Measurements from ENCODE around the gene HOXD8. TPM values are rescaled to one million over a fixed set of nuclear protein-coding genes. Genes with fewer than 3 reads are reported as not detected.

HOXD8 gene
- total RNA-seq, 2 experiments from 2014 or later = not detected

- H3K9me3 Mint-ChIP-seq = peaks cover 6% of the 10 kb centered on the region
- H3K36me3 Mint-ChIP-seq = peaks cover 4% of the 10 kb centered on the region
- H3K27me3 Mint-ChIP-seq = peaks cover 90% of the 10 kb centered on the region
- peaks cover 30% of the 10 kb centered on the region for H3K4me1 Mint-ChIP-seq
- no peak overlapping the region for H3K27ac Mint-ChIP-seq
- no peak for DNase-seq
- no peak overlapping the region for H3K4me3 Mint-ChIP-seq
Observed at GRCh38 chr2:176105078-176105729, 24.3 kb upstream of the HOXD8 start.

GRCh38 chr2:176105730-176106580, 23.6 kb upstream of the HOXD8 start:
- no peak for DNase-seq
- peaks cover 6% of the 10 kb centered on the region for H3K9me3 Mint-ChIP-seq
- peak overlapping the region; percentile 61 for H3K27ac Mint-ChIP-seq
- peaks cover 90% of the 10 kb centered on the region for H3K27me3 Mint-ChIP-seq
- peak overlapping the region; percentile 38 for H3K4me3 Mint-ChIP-seq
- peaks cover 30% of the 10 kb centered on the region for H3K4me1 Mint-ChIP-seq
- H3K36me3 Mint-ChIP-seq = peaks cover 4% of the 10 kb centered on the region

GRCh38 chr2:176106581-176107539, 22.6 kb upstream of the HOXD8 start, which contains the start of gene HOXD11:
Gene HOXD11, plus strand, starts transcription at chr2:176107280. Its CDS starts 76 bp downstream, at chr2:176107356.
- no peak for DNase-seq

GRCh38 chr2:176107731-176108181, 21.7 kb upstream of the HOXD8 start:
- Mint-ChIP-seq H3K27me3 (peaks cover 90% of the 10 kb centered on the region), H3K4me3 (no peak overlapping the region), H3K27ac (no peak overlapping the region), H3K4me1 (peaks cover 33% of the 10 kb centered on the region), H3K36me3 (peaks cover 4% of the 10 kb centered on the region), H3K9me3 (peaks cover 9% of the 10 kb centered on the region)
- DNase-seq = no peak

More at GRCh38 chr2:176106581-176107539, 22.6 kb upstream of the HOXD8 start, which contains the start of gene HOXD11:
- Mint-ChIP-seq H3K4me3 (peak within 1 kb of the TSS; percentile 47), H3K36me3 (peaks cover 4% of the 10 kb centered on the region), H3K27me3 (peaks cover 90% of the 10 kb centered on the region), H3K9me3 (peaks cover 9% of the 10 kb centered on the region), H3K4me1 (peaks cover 33% of the 10 kb centered on the region), H3K27ac (peak within 1 kb of the TSS; percentile 61)

- peaks cover 4% of the 10 kb centered on the region for H3K36me3 Mint-ChIP-seq
- peak overlapping the region; percentile 9 for H3K27ac Mint-ChIP-seq
- H3K4me1 Mint-ChIP-seq = peaks cover 29% of the 10 kb centered on the region
- DNase-seq = no peak
- no peak overlapping the region for H3K4me3 Mint-ChIP-seq
- H3K9me3 Mint-ChIP-seq = peaks cover 10% of the 10 kb centered on the region
- peaks cover 90% of the 10 kb centered on the region for H3K27me3 Mint-ChIP-seq
Observed at GRCh38 chr2:176109192-176109901, 20.2 kb upstream of the HOXD8 start.

- Mint-ChIP-seq H3K4me1 (peaks cover 23% of the 10 kb centered on the region), H3K36me3 (peaks cover 4% of the 10 kb centered on the region), H3K9me3 (peaks cover 11% of the 10 kb centered on the region), H3K27me3 (peaks cover 90% of the 10 kb centered on the region), H3K4me3 (no peak overlapping the region), H3K27ac (no peak overlapping the region)
- no peak for DNase-seq
Observed at GRCh38 chr2:176109946-176110345, 19.6 kb upstream of the HOXD8 start.

GRCh38 chr2:176110415-176111308, 18.8 kb upstream of the HOXD8 start:
- no peak overlapping the region for H3K27ac Mint-ChIP-seq
- no peak for DNase-seq
- peaks cover 90% of the 10 kb centered on the region for H3K27me3 Mint-ChIP-seq
- H3K9me3 Mint-ChIP-seq = peaks cover 11% of the 10 kb centered on the region
- peaks cover 4% of the 10 kb centered on the region for H3K36me3 Mint-ChIP-seq
- peaks cover 18% of the 10 kb centered on the region for H3K4me1 Mint-ChIP-seq
- no peak overlapping the region for H3K4me3 Mint-ChIP-seq

- no peak for DNase-seq
- Mint-ChIP-seq H3K36me3 (peaks cover 1% of the 10 kb centered on the region), H3K27ac (no peak overlapping the region), H3K4me3 (no peak overlapping the region), H3K27me3 (peaks cover 90% of the 10 kb centered on the region), H3K9me3 (peaks cover 12% of the 10 kb centered on the region), H3K4me1 (peaks cover 15% of the 10 kb centered on the region)
Observed at GRCh38 chr2:176111309-176111663, 18.2 kb upstream of the HOXD8 start.

GRCh38 chr2:176111846-176112374, 17.6 kb upstream of the HOXD8 start:
- no peak overlapping the region for H3K4me3 Mint-ChIP-seq
- peaks cover 93% of the 10 kb centered on the region for H3K27me3 Mint-ChIP-seq
- H3K4me1 Mint-ChIP-seq = peaks cover 13% of the 10 kb centered on the region
- peaks cover 15% of the 10 kb centered on the region for H3K9me3 Mint-ChIP-seq
- peaks cover 3% of the 10 kb centered on the region for H3K36me3 Mint-ChIP-seq
- no peak for DNase-seq
- H3K27ac Mint-ChIP-seq = no peak overlapping the region

- Mint-ChIP-seq H3K9me3 (peaks cover 15% of the 10 kb centered on the region), H3K27ac (no peak overlapping the region), H3K4me3 (no peak overlapping the region), H3K36me3 (peaks cover 4% of the 10 kb centered on the region), H3K4me1 (peaks cover 11% of the 10 kb centered on the region), H3K27me3 (peaks cover 96% of the 10 kb centered on the region)
- no peak for DNase-seq
Observed at GRCh38 chr2:176112375-176113302, 16.9 kb upstream of the HOXD8 start.

GRCh38 chr2:176114120-176114929, 15.2 kb upstream of the HOXD8 start:
- no peak overlapping the region for H3K27ac Mint-ChIP-seq
- H3K4me3 Mint-ChIP-seq = no peak overlapping the region
- DNase-seq = no peak
- H3K36me3 Mint-ChIP-seq = peaks cover 6% of the 10 kb centered on the region
- H3K4me1 Mint-ChIP-seq = peaks cover 6% of the 10 kb centered on the region
- H3K27me3 Mint-ChIP-seq = peaks cover 100% of the 10 kb centered on the region
- peaks cover 15% of the 10 kb centered on the region for H3K9me3 Mint-ChIP-seq

Measured in activated naive CD8-positive, alpha-beta T cell treated with anti-CD3 and anti-CD28 coated beads for 36 hours (primary cell).